Kidney tubule cell (primary cell): ENCODE measurements around the gene LDLRAD4.
A peak's percentile ranks its signal among the peaks of the same experiment; 100 is the strongest.

ENCODE experiments used
- DNase-seq: peaks from one replicate; pipeline ENCODE4 v3.0.0-alpha.2; 2018; ENCODE audit warnings: low spot score

Gene LDLRAD4

GRCh38 chr18:13447621-13448334 lies 229.2 kb downstream of the LDLRAD4 start:
- peak; percentile 92 for DNase-seq

- DNase-seq: peak; percentile 11
These were observed 229.8 kb downstream of the LDLRAD4 start for GRCh38 chr18:13448335-13448795.

GRCh38 chr18:13449651-13450050 lies 231.1 kb downstream of the LDLRAD4 start:
- DNase-seq: no peak

GRCh38 chr18:13450289-13451212 lies 232.0 kb downstream of the LDLRAD4 start:
- DNase-seq: no peak

- DNase-seq: no peak
These were observed 232.6 kb downstream of the LDLRAD4 start for GRCh38 chr18:13451213-13451540.

- DNase-seq: no peak
These were observed 233.3 kb downstream of the LDLRAD4 start for GRCh38 chr18:13451661-13452387.

- peak; percentile 70 for DNase-seq
These were observed 233.8 kb downstream of the LDLRAD4 start for GRCh38 chr18:13452388-13452811.

GRCh38 chr18:13452871-13453680 lies 234.5 kb downstream of the LDLRAD4 start:
- DNase-seq: no peak

GRCh38 chr18:13453714-13454113 lies 235.2 kb downstream of the LDLRAD4 start:
- no peak for DNase-seq

GRCh38 chr18:13454363-13455150 lies 236.0 kb downstream of the LDLRAD4 start:
- DNase-seq: no peak

GRCh38 chr18:13455471-13455870 lies 236.9 kb downstream of the LDLRAD4 start:
- no peak for DNase-seq

GRCh38 chr18:13455960-13456481 lies 237.5 kb downstream of the LDLRAD4 start:
- DNase-seq: peak; percentile 84

GRCh38 chr18:13456736-13457271 lies 238.2 kb downstream of the LDLRAD4 start:
- DNase-seq: peak; percentile 32

GRCh38 chr18:13457327-13457726 lies 238.8 kb downstream of the LDLRAD4 start:
- DNase-seq: no peak

GRCh38 chr18:13460946-13461345 lies 242.4 kb downstream of the LDLRAD4 start:
- DNase-seq: no peak

- DNase-seq: no peak
These were observed 242.9 kb downstream of the LDLRAD4 start for GRCh38 chr18:13461469-13461868.

- no peak for DNase-seq
These were observed 243.4 kb downstream of the LDLRAD4 start for GRCh38 chr18:13461936-13462335.

GRCh38 chr18:13462686-13463085 lies 244.1 kb downstream of the LDLRAD4 start:
- no peak for DNase-seq

- DNase-seq: no peak
These were observed 245.1 kb downstream of the LDLRAD4 start for GRCh38 chr18:13463526-13464210.
